WTC11 (cell line): ENCODE data around the gene OPRM1. TPM values are rescaled to one million over a fixed set of nuclear protein-coding genes. Genes with fewer than 3 reads are reported as not detected.

Experiments
- ATAC-seq: fragments of 200-7000 bp; cut with Tn5 transposase; 2 replicates; pipeline ENCODE4 v1.10.0; 2021; ENCODE audit warnings: mild to moderate bottlenecking, moderate library complexity
- CTCF ChIA-PET: fragments of 300-600 bp; sonication (Branson Sonifier 250); formaldehyde crosslinking; loops from one replicate; lab custom pipeline; 2021; ENCODE audit warnings: antibody characterized with exemption; lab: Charles Lee
- POLR2A ChIA-PET: fragments of 350-600 bp; sonication (Branson Sonifier 250); formaldehyde crosslinking; loops from one replicate; lab custom pipeline; 2021; ENCODE audit warnings: antibody characterized with exemption; lab: Charles Lee
- DNase-seq: peaks from one replicate; pipeline ENCODE4 v3.0.0; 2021; ENCODE audit warnings: low spot score
- H3K27ac Mint-ChIP-seq: 2 replicates; pipeline ENCODE4 v1.8.0; 2021; ENCODE audit warnings: mixed read lengths
- H3K27me3 Mint-ChIP-seq: 2 replicates; pipeline ENCODE4 v1.8.0; 2021; ENCODE audit warnings: low read depth, mild to moderate bottlenecking, moderate library complexity, mixed read lengths
- H3K36me3 Mint-ChIP-seq: 2 replicates; pipeline ENCODE4 v1.8.0; 2021; ENCODE audit warnings: mixed read lengths
- H3K4me1 Mint-ChIP-seq: 2 replicates; pipeline ENCODE4 v1.8.0; 2022; ENCODE audit warnings: mixed read lengths
- H3K4me3 Mint-ChIP-seq: 2 replicates; pipeline ENCODE4 v1.8.0; 2021; ENCODE audit warnings: mild to moderate bottlenecking, moderate library complexity, mixed read lengths
- H3K9me3 Mint-ChIP-seq: 2 replicates; pipeline ENCODE4 v1.8.0; 2021; ENCODE audit warnings: mixed read lengths
- ARID4B ChIP-seq: sonication (generic); formaldehyde crosslinking; IDR thresholded peaks from 2 replicates; pipeline ENCODE4 v1.8.0; 2023; ENCODE audit warnings: missing genetic modification reagents, mild to moderate bottlenecking, borderline replicate concordance
- E2F4 ChIP-seq: sonication (generic); formaldehyde crosslinking; IDR thresholded peaks from 2 replicates; pipeline ENCODE4 v1.8.1; 2022; ENCODE audit warnings: low read depth, mild to moderate bottlenecking, moderate library complexity, missing genetic modification reagents, borderline replicate concordance
- JAZF1 ChIP-seq: fragments of 250-450 bp; sonication (Bioruptor Pico); IDR thresholded peaks from 2 replicates; pipeline ENCODE4 v1.9.0; 2021; ENCODE audit warnings: moderate library complexity, mild to moderate bottlenecking, inconsistent platforms
- NR3C1 ChIP-seq: sonication (generic); formaldehyde crosslinking; conservative IDR thresholded peaks from 2 replicates; pipeline ENCODE4 v1.8.1; 2023; ENCODE audit warnings: low read depth, mild to moderate bottlenecking, missing genetic modification reagents
- USF1 ChIP-seq: sonication (generic); formaldehyde crosslinking; IDR thresholded peaks from 2 replicates; pipeline ENCODE4 v1.8.0; 2022; ENCODE audit warnings: mild to moderate bottlenecking, missing genetic modification reagents
- ZNF219 ChIP-seq: sonication (generic); formaldehyde crosslinking; IDR thresholded peaks from 2 replicates; pipeline ENCODE4 v1.8.0; 2023; ENCODE audit warnings: missing genetic modification reagents, mild to moderate bottlenecking, borderline replicate concordance
- total RNA-seq: library from RNA; stranded (reverse); gene quantifications from 3 replicates; pipeline ENCODE4 v1.2.3, GENCODE V29; 2021
- TF ChIP-seq, protein P1 (sequence below): fragments of 250-450 bp; sonication (Bioruptor Pico); IDR thresholded peaks from 2 replicates; pipeline ENCODE4 v2.1.2; 2022; ENCODE audit warnings: mild to moderate bottlenecking, moderate library complexity
- TF ChIP-seq, protein P2 (sequence below): sonication (generic); formaldehyde crosslinking; IDR thresholded peaks from 2 replicates; pipeline ENCODE4 v1.8.0; 2022; ENCODE audit warnings: mild to moderate bottlenecking, missing genetic modification reagents

Gene OPRM1
- total RNA-seq, 1 experiment from 2014 or later: not detected

GRCh38 chr6:154112181-154112809 is 73.3 kb downstream of the OPRM1 start (continued):
- TF ChIP-seq, protein P1, sequence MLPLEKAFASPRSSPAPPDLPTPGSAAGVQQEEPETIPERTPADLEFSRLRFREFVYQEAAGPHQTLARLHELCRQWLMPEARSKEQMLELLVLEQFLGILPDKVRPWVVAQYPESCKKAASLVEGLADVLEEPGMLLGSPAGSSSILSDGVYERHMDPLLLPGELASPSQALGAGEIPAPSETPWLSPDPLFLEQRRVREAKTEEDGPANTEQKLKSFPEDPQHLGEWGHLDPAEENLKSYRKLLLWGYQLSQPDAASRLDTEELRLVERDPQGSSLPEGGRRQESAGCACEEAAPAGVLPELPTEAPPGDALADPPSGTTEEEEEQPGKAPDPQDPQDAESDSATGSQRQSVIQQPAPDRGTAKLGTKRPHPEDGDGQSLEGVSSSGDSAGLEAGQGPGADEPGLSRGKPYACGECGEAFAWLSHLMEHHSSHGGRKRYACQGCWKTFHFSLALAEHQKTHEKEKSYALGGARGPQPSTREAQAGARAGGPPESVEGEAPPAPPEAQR (CRISPR knock-in tag): no peak
- TF ChIP-seq USF1 (CRISPR knock-in tag): no peak

GRCh38 chr6:154113392-154113791 is 74.4 kb downstream of the OPRM1 start:
- ChIA-PET POLR2A (no interaction called here), CTCF (no interaction called here)

More at GRCh38 chr6:154113392-154113791, 74.4 kb downstream of the OPRM1 start:
- Mint-ChIP-seq H3K4me3 (no peak overlapping the region), H3K36me3 (no peaks in the 10 kb centered on the region)
- DNase-seq: no peak
- TF ChIP-seq, protein P2, sequence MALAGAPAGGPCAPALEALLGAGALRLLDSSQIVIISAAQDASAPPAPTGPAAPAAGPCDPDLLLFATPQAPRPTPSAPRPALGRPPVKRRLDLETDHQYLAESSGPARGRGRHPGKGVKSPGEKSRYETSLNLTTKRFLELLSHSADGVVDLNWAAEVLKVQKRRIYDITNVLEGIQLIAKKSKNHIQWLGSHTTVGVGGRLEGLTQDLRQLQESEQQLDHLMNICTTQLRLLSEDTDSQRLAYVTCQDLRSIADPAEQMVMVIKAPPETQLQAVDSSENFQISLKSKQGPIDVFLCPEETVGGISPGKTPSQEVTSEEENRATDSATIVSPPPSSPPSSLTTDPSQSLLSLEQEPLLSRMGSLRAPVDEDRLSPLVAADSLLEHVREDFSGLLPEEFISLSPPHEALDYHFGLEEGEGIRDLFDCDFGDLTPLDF (CRISPR knock-in tag): no peak
- TF ChIP-seq ARID4B (CRISPR knock-in tag) (no peak), NR3C1 (CRISPR knock-in tag) (no peak), E2F4 (no peak), JAZF1 (no peak), ZNF219 (no peak)
- TF ChIP-seq, all 79 proteins: peak for 0
- peaks cover 10% of the 10 kb centered on the region; the same call in 1 of the 2 replicates for H3K9me3 Mint-ChIP-seq
- no peak for ATAC-seq
- H3K27me3 Mint-ChIP-seq: no peaks in the 10 kb centered on the region; the same call in 1 of the 2 replicates
- H3K4me1 Mint-ChIP-seq: no peaks in the 10 kb centered on the region
- no peak overlapping the region for H3K27ac Mint-ChIP-seq
